Type B pancreatic cell (in vitro differentiated cells): ENCODE measurements around the gene HPSE2. TPM values are rescaled to one million over a fixed set of nuclear protein-coding genes. Genes with fewer than 3 reads are reported as not detected.

Experiments
- DNase-seq: peaks from one replicate; pipeline ENCODE4 v3.0.0; 2021; ENCODE audit warnings: mixed read lengths; ENCODE audit not compliant: unreplicated experiment; ENCODE audit errors: extremely low spot score
- H3K27ac Mint-ChIP-seq: 2 replicates; pipeline ENCODE4 v1.8.0; 2021; ENCODE audit warnings: mild to moderate bottlenecking, mixed read lengths
- H3K27me3 Mint-ChIP-seq: 2 replicates; pipeline ENCODE4 v1.8.0; 2021; ENCODE audit warnings: mixed read lengths
- H3K36me3 Mint-ChIP-seq: 2 replicates; pipeline ENCODE4 v1.8.0; 2021; ENCODE audit warnings: mixed read lengths
- H3K4me1 Mint-ChIP-seq: one replicate; pipeline ENCODE4 v1.8.0; 2021; ENCODE audit warnings: mixed read lengths; ENCODE audit not compliant: unreplicated experiment
- H3K4me3 Mint-ChIP-seq: 2 replicates; pipeline ENCODE4 v1.8.0; 2021; ENCODE audit warnings: mild to moderate bottlenecking, mixed read lengths
- H3K9me3 Mint-ChIP-seq: 2 replicates; pipeline ENCODE4 v1.8.0; 2021; ENCODE audit warnings: mixed read lengths
- total RNA-seq: library from RNA; stranded (reverse); gene quantifications from 2 replicates; pipeline ENCODE4 v1.2.1, GENCODE V29; 2021; ENCODE audit warnings: low replicate concordance
- TF ChIP-seq, protein P1 (sequence below): fragments of 200-600 bp; sonication (generic); conservative IDR thresholded peaks from 2 replicates; pipeline ENCODE4 v1.5.0; 2021; ENCODE audit warnings: antibody characterized with exemption, mild to moderate bottlenecking

HPSE2 gene
- total RNA-seq, 1 donor from 2014 or later: 19.8 TPM

- H3K4me3 Mint-ChIP-seq: no peak overlapping the region
- no peaks in the 10 kb centered on the region for H3K4me1 Mint-ChIP-seq
- no peaks in the 10 kb centered on the region for H3K27me3 Mint-ChIP-seq
- peaks cover 24% of the 10 kb centered on the region for H3K9me3 Mint-ChIP-seq
- TF ChIP-seq, protein P1, sequence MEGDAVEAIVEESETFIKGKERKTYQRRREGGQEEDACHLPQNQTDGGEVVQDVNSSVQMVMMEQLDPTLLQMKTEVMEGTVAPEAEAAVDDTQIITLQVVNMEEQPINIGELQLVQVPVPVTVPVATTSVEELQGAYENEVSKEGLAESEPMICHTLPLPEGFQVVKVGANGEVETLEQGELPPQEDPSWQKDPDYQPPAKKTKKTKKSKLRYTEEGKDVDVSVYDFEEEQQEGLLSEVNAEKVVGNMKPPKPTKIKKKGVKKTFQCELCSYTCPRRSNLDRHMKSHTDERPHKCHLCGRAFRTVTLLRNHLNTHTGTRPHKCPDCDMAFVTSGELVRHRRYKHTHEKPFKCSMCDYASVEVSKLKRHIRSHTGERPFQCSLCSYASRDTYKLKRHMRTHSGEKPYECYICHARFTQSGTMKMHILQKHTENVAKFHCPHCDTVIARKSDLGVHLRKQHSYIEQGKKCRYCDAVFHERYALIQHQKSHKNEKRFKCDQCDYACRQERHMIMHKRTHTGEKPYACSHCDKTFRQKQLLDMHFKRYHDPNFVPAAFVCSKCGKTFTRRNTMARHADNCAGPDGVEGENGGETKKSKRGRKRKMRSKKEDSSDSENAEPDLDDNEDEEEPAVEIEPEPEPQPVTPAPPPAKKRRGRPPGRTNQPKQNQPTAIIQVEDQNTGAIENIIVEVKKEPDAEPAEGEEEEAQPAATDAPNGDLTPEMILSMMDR: no peak
- H3K27ac Mint-ChIP-seq: no peak overlapping the region
- H3K36me3 Mint-ChIP-seq: no peaks in the 10 kb centered on the region
- no peak for DNase-seq
These were observed 112.3 kb downstream of the HPSE2 start for GRCh38 chr10:99123336-99123735.

GRCh38 chr10:99119258-99119748 is 116.3 kb downstream of the HPSE2 start:
- Mint-ChIP-seq H3K4me3 (no peak overlapping the region), H3K36me3 (no peaks in the 10 kb centered on the region), H3K4me1 (no peaks in the 10 kb centered on the region), H3K27me3 (no peaks in the 10 kb centered on the region), H3K9me3 (peaks cover 5% of the 10 kb centered on the region), H3K27ac (no peak overlapping the region)
- TF ChIP-seq, protein P1: no peak
- DNase-seq: no peak

GRCh38 chr10:99115703-99116102 is 119.9 kb downstream of the HPSE2 start:
- TF ChIP-seq, protein P1: no peak
- H3K27ac Mint-ChIP-seq: no peak overlapping the region

GRCh38 chr10:99085358-99085757 is 150.3 kb downstream of the HPSE2 start:
- no peak overlapping the region for H3K27ac Mint-ChIP-seq
- no peaks in the 10 kb centered on the region for H3K27me3 Mint-ChIP-seq
- no peak overlapping the region for H3K4me3 Mint-ChIP-seq
- H3K36me3 Mint-ChIP-seq: no peaks in the 10 kb centered on the region
- no peaks in the 10 kb centered on the region for H3K4me1 Mint-ChIP-seq
- TF ChIP-seq, protein P1: no peak
- no peaks in the 10 kb centered on the region for H3K9me3 Mint-ChIP-seq
- DNase-seq: no peak

More at GRCh38 chr10:99115703-99116102, 119.9 kb downstream of the HPSE2 start:
- Mint-ChIP-seq H3K27me3 (no peaks in the 10 kb centered on the region), H3K36me3 (no peaks in the 10 kb centered on the region), H3K9me3 (peaks cover 5% of the 10 kb centered on the region), H3K4me3 (no peak overlapping the region), H3K4me1 (no peaks in the 10 kb centered on the region)
- no peak for DNase-seq

- no peaks in the 10 kb centered on the region for H3K4me1 Mint-ChIP-seq
- no peaks in the 10 kb centered on the region for H3K36me3 Mint-ChIP-seq
- no peak overlapping the region for H3K27ac Mint-ChIP-seq
- H3K9me3 Mint-ChIP-seq: no peaks in the 10 kb centered on the region
- H3K4me3 Mint-ChIP-seq: no peak overlapping the region
- TF ChIP-seq, protein P1: no peak
- no peak for DNase-seq
- no peaks in the 10 kb centered on the region for H3K27me3 Mint-ChIP-seq
These were observed 151.5 kb downstream of the HPSE2 start for GRCh38 chr10:99084161-99084560.
